HG03432 (cell line): ENCODE data around the gene CAPN1.
A peak's percentile ranks its signal among the peaks of the same experiment; 100 is the strongest.
"Not testable (repeated sequence)": the region's sequence is repeated elsewhere in the genome, so short reads cannot be mapped to it uniquely, and the experiment has no call there.

ENCODE experiments used
- ATAC-seq: cut with Tn5 transposase; IDR thresholded peaks from one replicate; pipeline ENCODE4 v1.9.1; 2021; ENCODE audit warnings: mild to moderate bottlenecking, moderate library complexity; ENCODE audit not compliant: unreplicated experiment

The CAPN1 gene

GRCh38 chr11:65181569-65182257, at the start of gene CAPN1:
Gene CAPN1 (plus strand): TSS chr11:65181928. CDS start chr11:65182702, 774 bp downstream.
- ATAC-seq, result peak; percentile 48

- ATAC-seq, result peak; percentile 33
Observed at GRCh38 chr11:65132238-65132987, 49.3 kb upstream of the CAPN1 start.

- ATAC-seq, result no peak
Observed at GRCh38 chr11:65132988-65133700, 48.6 kb upstream of the CAPN1 start.

GRCh38 chr11:65133724-65134123, 48.0 kb upstream of the CAPN1 start:
- no peak for ATAC-seq

GRCh38 chr11:65134240-65134951, 47.3 kb upstream of the CAPN1 start, which contains the start of gene SYVN1:
Gene SYVN1 (minus strand): TSS chr11:65134519. CDS start chr11:65133601, 918 bp downstream.
- ATAC-seq, result peak; percentile 66

GRCh38 chr11:65134952-65135632, 46.6 kb upstream of the CAPN1 start:
- ATAC-seq, result peak; percentile 68

GRCh38 chr11:65135633-65136145, 46.0 kb upstream of the CAPN1 start:
- no peak for ATAC-seq

GRCh38 chr11:65136515-65137096, 45.1 kb upstream of the CAPN1 start:
- ATAC-seq, result no peak

GRCh38 chr11:65141896-65142494, 39.7 kb upstream of the CAPN1 start:
- no peak for ATAC-seq

- ATAC-seq, result no peak
Observed at GRCh38 chr11:65147352-65148075, 34.2 kb upstream of the CAPN1 start.

- ATAC-seq, result no peak
Observed at GRCh38 chr11:65148657-65149056, 33.1 kb upstream of the CAPN1 start.

- not testable (repeated sequence) for ATAC-seq
Observed at GRCh38 chr11:65150131-65150508, 31.6 kb upstream of the CAPN1 start.

GRCh38 chr11:65150509-65151299, 31.0 kb upstream of the CAPN1 start:
- ATAC-seq, result peak; percentile 69

- no peak for ATAC-seq
Observed at GRCh38 chr11:65151331-65151899, 30.3 kb upstream of the CAPN1 start.

- ATAC-seq, result no peak
Observed at GRCh38 chr11:65152122-65152521, 29.6 kb upstream of the CAPN1 start.

GRCh38 chr11:65156256-65156655, 25.5 kb upstream of the CAPN1 start:
- ATAC-seq, result no peak

GRCh38 chr11:65156926-65157325, 24.8 kb upstream of the CAPN1 start:
- no peak for ATAC-seq

- ATAC-seq, result no peak
Observed at GRCh38 chr11:65157336-65157735, 24.4 kb upstream of the CAPN1 start.
